Brain pericyte (primary cell): ENCODE data around the gene EHD1.
"Not testable (repeated sequence)": the region's sequence is repeated elsewhere in the genome, so short reads cannot be mapped to it uniquely, and the experiment has no call there.

Experiments used
- DNase-seq: peaks from one replicate; pipeline ENCODE4 v3.0.0-alpha.2; 2012; ENCODE audit warnings: low read depth, low spot score

Gene EHD1

GRCh38 chr11:64826578-64827450 lies 51.6 kb downstream of the EHD1 start:
- DNase-seq, result no peak

DNA sequence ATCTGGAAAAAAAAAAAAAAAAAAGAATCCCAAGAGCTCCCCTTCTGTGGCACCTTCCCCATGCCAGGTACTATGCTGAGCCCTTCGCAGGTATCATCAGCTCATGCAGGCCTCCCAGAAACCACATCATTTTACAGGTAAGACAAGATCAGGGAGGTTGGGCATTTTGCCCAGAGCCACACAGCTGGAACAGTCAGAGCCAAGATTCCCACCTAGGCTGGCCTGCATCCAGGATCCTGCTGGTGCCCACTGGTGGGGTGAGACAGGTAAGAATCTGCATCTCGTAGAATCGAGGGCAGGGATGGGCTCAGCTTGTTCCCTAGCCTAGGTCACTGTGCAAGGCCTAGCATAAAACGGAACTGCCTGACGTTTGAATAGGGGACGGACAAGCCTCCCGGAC lies 52.4 kb downstream of the EHD1 start:
- no peak for DNase-seq

- DNase-seq, result no peak
Observed at GRCh38 chr11:64823568-64824119, 54.8 kb downstream of the EHD1 start.

GRCh38 chr11:64817476-64817875 lies 60.9 kb downstream of the EHD1 start:
- DNase-seq, result no peak

GRCh38 chr11:64815433-64815832 lies 63.0 kb downstream of the EHD1 start:
- not testable (repeated sequence) for DNase-seq

DNA sequence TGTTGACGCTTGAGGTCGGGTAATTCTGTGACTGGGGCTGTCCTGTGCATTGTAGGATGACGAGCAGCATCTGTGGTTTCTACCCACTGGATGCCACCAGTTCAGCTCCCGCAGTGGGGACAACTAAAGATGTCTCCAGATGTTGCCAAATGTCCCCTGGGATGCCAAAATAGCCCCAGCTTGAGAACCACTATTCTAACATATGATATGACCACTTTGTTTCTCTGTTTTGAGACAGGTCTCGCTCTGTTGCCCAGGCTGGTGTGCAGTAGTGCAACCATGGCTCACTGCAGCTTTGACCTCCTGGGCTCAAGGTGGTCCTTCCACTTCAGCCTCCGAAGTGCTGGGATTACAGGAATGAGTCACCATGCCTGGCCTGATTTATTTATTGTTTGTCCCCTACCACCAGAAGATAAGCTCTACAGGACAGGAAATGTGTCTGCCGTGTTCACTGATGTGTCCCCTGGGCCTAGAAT lies 63.7 kb downstream of the EHD1 start:
- DNase-seq, result no peak

- DNase-seq, result no peak
Observed at GRCh38 chr11:64813826-64814225, 64.6 kb downstream of the EHD1 start.

GRCh38 chr11:64810891-64811272 lies 67.5 kb downstream of the EHD1 start:
- no peak for DNase-seq

GRCh38 chr11:64810271-64810890 lies 68.0 kb downstream of the EHD1 start, which contains the start of gene MEN1:
Gene MEN1, minus strand, starts transcription at chr11:64810551. Its CDS starts 442 bp downstream, at chr11:64810109.
- peak; percentile 89 for DNase-seq

DNA sequence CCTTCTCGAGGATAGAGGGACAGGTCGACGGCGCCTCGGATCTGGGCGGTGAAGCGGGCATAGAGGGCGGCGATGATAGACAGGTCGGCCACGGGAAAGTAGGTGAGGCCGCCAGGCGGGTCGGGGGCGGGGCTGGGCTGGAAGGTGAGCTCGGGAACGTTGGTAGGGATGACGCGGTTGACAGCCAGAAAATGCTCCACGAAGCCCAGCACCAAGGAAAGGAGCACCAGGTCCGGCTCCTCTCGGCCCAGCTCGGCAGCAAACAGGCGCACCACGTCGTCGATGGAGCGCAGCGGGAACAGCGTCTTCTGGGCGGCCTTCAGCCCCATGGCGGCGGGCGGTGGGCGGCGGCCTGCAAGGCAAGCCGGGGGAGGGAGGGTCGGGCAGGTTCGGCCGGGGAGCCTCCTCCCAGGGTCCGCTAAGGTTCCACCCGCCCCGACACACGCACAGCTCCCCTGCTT lies 68.6 kb downstream of the EHD1 start:
- no peak for DNase-seq

GRCh38 chr11:64805481-64805880 lies 72.9 kb downstream of the EHD1 start:
- DNase-seq, result no peak

DNA sequence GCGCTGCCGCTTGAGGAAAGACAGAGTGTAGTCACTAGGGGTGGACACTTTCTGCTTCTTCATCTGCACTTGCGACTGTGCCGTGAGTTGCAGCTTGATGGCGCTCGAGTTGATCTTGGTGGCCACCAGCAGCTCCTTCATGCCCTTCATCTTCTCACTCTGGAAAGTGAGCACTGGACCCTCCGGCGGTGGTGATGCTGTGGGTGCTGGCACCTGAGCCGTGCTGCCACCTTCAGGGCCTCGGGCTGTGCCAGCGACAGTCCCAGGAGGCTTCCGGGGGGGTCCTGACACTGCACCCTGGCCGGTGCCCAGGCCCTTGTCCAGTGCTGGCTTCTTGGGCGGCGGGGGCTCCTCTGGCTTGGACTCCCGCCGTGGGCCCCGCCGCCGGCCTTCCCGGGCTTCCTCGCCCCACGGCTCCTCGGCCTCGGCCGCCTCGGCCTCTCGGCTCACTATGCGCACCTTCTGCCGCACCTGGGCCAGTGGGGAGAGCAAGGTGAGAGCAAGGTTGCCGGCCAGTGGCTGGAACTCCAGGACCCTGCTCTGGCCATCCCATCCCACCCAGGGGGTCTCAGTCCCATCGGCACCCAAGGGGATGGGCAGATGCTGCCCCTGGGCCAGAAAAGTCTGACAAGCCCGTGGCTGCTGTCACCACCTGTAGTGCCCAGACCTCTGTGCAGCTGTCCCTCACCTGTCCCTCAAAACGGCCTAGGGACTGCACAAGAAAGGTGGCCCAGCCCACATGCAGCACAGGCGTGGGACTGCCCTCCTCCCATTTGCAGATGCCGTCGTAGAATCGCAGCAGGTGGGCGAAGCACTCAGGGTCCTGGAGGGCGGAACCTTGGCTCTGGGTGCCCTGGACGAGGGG lies 73.8 kb downstream of the EHD1 start:
- DNase-seq, result no peak

DNA sequence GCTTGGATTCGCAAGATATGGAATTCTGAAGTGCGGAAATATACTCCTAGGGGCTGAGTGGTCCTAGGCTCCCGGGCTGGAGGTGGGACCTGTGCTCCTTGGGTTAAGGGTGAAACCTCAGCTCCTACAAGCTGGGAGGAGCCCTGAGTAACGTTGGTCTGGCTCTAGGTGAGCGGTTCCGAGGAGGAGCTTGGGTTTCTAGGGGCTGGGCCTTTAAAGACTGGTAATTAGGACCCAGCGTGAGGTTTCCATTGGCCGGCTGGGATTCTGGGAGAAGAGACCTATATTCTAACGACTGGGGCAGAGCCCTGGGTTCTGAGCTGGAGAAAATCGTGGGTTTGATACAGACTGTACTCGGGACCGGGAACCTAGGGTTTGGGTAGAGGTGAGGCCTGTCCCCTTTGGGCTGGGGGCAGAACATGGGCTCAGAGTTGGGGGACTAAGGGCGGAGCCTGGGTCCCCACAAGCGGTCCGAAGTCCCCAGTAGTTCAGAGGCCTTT lies 74.5 kb downstream of the EHD1 start:
- DNase-seq, result no peak

DNA sequence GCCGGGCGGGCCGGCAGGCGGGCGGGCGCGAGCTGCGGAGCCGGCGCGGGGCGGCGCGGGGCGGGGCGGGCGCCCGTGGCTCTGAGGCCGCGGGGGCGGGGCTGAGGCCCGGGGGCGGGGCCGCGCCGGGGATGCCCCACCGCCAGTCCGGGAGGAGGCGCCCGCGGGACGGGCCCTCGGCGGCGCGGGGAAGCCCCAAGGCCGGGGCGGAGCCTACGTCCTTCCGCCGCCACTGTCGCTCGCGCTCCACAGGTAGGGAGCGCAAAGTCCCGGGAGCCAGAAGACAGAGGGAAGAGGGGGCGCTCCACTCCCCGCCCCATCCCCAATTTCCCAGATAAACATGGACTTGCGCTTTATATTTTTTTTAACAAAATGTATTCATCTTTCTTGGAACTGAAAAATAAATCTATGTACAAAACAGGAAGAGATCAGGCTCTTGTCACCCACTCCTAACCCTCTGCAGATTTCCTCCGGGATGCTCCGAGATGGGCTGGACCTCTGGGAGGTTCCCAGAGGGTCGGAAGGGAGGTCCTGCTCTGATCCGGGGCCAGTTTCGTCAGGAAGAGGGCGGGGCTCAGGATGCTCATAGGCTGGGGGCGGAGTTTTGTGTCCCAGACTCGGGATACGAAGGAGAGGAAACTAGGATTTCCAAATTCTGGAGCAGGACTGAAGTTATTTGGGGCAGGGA lies 75.1 kb downstream of the EHD1 start, which contains the start of gene MAP4K2:
MAP4K2 (minus strand) TSS at position 57 of the 688 bp plus-strand sequence. CDS start 65 bp downstream, outside the sequence.
- peak; percentile 40 for DNase-seq

DNA sequence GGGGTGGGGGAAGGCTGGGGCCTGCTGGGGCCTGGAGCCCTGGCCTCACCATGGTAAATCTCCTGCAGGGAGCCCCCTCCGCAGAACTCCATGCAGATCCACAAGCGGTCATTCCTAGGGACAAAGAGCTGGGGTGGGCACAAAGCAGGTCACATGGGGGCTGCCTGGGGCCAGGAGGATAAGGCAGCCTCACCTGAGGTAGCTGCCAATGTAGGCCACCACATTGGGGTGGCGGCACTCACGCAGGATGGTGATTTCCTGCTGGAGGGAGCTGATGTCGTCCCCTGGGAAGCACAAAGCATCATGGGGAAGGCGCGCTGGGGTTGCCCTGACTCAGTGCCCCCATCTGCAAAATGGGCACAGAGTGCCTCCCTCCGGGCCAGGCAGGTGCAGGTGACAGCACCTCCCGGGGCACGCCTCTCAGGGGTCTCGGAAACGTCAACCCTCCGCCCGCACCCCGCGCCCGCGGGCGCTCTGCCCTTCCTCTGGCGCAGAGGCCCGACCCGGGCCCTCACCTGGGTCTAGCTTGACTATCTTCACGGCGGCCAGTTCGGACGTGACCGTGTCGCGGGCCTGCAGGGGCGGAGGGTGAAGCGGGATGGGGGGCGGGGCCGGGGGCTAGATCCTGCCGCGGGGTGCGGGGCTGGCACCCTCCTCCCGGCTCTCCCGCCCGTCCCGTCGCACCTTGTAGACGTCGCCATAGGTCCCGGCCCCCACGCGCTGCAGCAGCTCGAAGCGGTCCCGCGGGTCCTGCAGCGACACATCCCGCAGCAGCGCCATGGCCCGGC lies 75.9 kb downstream of the EHD1 start:
- DNase-seq, result no peak
